ENCODE measurements around the gene IL17RB.

- TF ChIP-seq LEF1 (IDR thresholded peaks at IDR 0.05; ENCODE audit: borderline replicate concordance) (no peak), SUZ12 (IDR thresholded peaks at IDR 0.05) (no peak), NFRKB (IDR thresholded peaks at IDR 0.05) (no peak), ZNF384 (IDR thresholded peaks at IDR 0.05) (no peak), ARNT (IDR thresholded peaks at IDR 0.05) (no peak), FOXA1 (IDR thresholded peaks at IDR 0.05) (no peak)
These were observed 36.5 kb upstream of the IL17RB start for GRCh38 chr3:53809764-53810400.

Measured in HEK293T (cell line).